ENCODE measurements around the gene NDUFA12.

NDUFA12 gene

DNA sequence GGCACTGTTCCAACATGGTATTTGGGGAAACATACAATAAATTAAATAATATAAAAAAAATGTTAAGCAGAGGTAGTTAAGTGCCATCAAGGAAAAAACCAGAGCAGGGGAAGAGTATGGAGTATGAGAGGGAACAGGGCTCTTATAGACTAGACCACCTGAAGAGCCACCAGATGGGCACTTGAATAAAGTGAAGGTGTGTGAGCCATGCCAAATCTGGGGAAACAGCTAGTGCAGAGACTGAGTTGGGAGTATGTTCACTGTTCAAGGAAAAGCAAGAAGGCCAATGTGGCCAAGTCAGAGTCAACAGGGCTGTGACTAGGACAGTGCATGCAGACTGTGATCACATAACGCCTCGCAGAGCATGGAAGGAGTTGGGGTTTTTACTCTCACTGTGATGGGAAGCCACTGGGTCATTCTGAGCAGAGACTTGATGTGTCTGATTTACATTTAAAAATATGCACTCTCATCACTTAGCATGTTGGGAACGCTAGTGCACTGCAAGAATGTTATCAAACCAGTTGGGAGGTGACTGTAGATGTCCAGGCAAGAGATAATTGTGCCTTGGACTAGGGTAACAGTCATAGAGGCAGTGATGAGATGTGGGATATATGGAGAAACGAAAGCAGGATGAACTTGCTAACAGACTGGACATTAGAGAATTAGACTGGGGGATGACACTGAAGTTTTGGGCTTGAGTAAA, 25.6 kb downstream of the NDUFA12 start:
- ChIA-PET CTCF (interaction anchor here (0.6 to 0.7 kb wide), 2 partner anchors 1264 to 1511 kb away, joined by 4 read pairs; no protein-coding TSS in a partner anchor), POLR2A (ENCODE audit: low non-redundant PET) (no interaction called here)
- TF ChIP-seq, protein P1, sequence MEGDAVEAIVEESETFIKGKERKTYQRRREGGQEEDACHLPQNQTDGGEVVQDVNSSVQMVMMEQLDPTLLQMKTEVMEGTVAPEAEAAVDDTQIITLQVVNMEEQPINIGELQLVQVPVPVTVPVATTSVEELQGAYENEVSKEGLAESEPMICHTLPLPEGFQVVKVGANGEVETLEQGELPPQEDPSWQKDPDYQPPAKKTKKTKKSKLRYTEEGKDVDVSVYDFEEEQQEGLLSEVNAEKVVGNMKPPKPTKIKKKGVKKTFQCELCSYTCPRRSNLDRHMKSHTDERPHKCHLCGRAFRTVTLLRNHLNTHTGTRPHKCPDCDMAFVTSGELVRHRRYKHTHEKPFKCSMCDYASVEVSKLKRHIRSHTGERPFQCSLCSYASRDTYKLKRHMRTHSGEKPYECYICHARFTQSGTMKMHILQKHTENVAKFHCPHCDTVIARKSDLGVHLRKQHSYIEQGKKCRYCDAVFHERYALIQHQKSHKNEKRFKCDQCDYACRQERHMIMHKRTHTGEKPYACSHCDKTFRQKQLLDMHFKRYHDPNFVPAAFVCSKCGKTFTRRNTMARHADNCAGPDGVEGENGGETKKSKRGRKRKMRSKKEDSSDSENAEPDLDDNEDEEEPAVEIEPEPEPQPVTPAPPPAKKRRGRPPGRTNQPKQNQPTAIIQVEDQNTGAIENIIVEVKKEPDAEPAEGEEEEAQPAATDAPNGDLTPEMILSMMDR (conservative IDR thresholded peaks at IDR 0.05; ENCODE audit: low read depth) = no peak
- H3K27ac ChIP-seq = no peak overlapping the region
- no peak for DNase-seq (ENCODE audit: low spot score)

DNA sequence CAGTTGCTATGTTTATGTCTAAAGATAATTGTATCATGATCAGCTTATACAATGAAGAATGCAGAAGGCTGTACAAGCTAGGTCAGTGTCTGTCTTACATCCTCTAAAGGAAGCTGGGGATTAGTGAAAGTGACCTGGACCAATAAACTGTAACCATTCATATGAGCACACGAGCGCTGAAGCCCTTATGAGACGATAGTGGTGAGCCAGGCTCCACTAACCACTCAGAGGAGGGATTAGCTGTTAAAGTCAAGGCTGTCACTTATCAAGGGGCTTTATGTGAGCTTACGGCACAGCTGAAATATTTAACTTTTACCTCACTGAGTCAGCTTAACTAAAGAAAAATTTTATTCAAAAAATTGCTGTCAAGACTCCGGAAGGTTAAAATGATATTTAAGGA, 30.3 kb downstream of the NDUFA12 start:
- POLR2A ChIA-PET (ENCODE audit: low non-redundant PET) = no interaction called here
- no peak for DNase-seq (ENCODE audit: low spot score)
- CTCF ChIA-PET = interaction anchor here (0.6 kb wide), 2 partner anchors 139 to 320 kb away, joined by 3 read pairs; no protein-coding TSS in a partner anchor
- TF ChIP-seq, protein P1 (conservative IDR thresholded peaks at IDR 0.05; ENCODE audit: low read depth) = no peak
- H3K27ac ChIP-seq = no peak overlapping the region

DNA sequence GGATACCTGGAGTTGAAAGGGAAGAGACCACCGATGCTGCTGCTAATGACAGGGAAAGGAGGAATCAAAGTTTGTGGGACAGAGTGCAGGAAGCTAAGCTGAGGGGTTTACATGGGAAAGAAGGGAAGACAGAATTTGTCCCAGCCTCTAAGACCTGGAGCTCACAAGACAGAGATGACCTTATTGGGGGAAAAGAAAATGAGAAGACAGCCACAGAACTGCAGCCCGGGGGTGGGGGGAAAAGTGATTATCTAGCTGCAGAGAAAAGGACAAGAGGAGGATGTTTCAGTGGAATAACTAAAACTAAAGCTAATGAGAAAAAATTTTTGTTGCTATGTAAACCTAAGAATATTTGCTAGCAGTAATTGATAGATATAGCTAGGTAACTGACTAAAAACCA, 30.7 kb downstream of the NDUFA12 start:
- no peak overlapping the region for H3K27ac ChIP-seq
- TF ChIP-seq, protein P1 (conservative IDR thresholded peaks at IDR 0.05; ENCODE audit: low read depth) = no peak
- no peak for DNase-seq (ENCODE audit: low spot score)
- ChIA-PET POLR2A (ENCODE audit: low non-redundant PET) (no interaction called here), CTCF (interaction anchor here (0.6 kb wide), 2 partner anchors 138 to 319 kb away, joined by 3 read pairs; no protein-coding TSS in a partner anchor)

DNA sequence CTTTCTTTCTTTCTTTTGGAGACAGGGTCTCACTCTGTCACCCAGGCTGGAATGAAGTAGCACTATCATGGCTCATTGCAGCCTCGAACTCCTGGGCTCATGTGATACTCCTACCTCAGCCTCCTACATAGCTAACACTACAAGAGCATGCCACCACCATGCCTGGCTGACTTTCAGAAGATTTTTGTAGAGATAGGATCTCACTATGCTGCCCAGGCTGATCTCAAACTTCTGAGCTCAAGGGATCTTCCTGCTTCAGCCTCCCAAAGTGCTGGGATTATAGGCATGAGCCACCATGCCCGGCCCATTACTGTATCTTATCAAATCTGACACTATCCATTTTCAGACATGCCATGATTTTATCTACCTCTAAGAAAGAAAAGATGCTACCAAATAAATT, 31.6 kb downstream of the NDUFA12 start:
- CTCF ChIA-PET = interaction anchor here (0.6 kb wide), 1 partner anchor 642 kb away, joined by 3 read pairs; no protein-coding TSS in a partner anchor
- no peak overlapping the region for H3K27ac ChIP-seq
- POLR2A ChIA-PET (ENCODE audit: low non-redundant PET) = no interaction called here
- no peak for DNase-seq (ENCODE audit: low spot score)
- TF ChIP-seq, protein P1 (conservative IDR thresholded peaks at IDR 0.05; ENCODE audit: low read depth) = no peak

DNA sequence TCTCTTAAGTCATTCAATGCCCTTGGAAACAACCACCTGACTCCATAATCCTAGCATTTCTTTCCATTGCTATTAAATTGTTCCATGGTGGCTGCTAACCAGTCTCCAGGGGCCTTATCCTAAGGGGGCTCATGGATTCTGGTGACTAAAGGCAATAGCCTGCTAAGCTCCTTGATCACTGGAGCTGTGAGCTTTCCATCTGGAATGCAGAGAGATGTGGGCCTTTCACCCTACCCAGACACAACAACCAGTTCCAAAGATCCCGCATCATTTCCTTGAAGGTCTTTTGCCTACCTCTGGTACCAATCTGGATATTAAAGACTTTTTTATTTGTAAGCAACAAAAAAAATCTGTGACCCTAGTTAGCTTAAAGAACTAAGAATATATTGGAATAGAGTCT, 32.9 kb downstream of the NDUFA12 start:
- ChIA-PET CTCF (no interaction called here), POLR2A (ENCODE audit: low non-redundant PET) (no interaction called here)
- DNase-seq (ENCODE audit: low spot score) = no peak
- TF ChIP-seq, protein P1 (conservative IDR thresholded peaks at IDR 0.05; ENCODE audit: low read depth) = no peak
- H3K27ac ChIP-seq = no peak overlapping the region

DNA sequence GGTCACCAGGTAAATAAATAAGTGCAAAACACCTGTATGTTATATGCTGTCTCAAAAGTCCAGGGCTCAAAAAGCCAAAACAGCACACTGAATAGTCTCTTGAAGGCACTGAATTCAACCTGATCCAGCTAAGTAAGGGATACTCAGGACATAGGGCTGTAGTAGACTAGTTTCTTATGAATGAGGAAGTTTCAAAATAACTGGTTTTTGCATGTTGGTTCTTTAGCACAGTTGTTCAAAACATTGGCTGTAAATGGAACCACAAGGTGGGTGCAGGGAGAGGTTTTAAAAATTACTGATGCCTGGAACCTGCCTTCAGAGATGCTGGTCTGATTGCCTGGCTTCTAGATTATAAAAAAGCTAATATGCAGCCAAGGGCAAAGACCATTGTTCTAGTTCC, 34.1 kb downstream of the NDUFA12 start:
- no peak for DNase-seq (ENCODE audit: low spot score)
- no peak overlapping the region for H3K27ac ChIP-seq
- POLR2A ChIA-PET (ENCODE audit: low non-redundant PET) = no interaction called here
- TF ChIP-seq, protein P1 (conservative IDR thresholded peaks at IDR 0.05; ENCODE audit: low read depth) = no peak
- CTCF ChIA-PET = no interaction called here
